Keratinocyte (primary cell): Measurements from ENCODE around the gene SLC6A8. TPM values are rescaled to one million over a fixed set of nuclear protein-coding genes. Genes with fewer than 3 reads are reported as not detected.
"Not testable (repeated sequence)": the region's sequence is repeated elsewhere in the genome, so short reads cannot be mapped to it uniquely, and the experiment has no call there.

Experiments
- DNase-seq: peaks from one replicate; pipeline ENCODE4 v3.0.0-alpha.2; 2011; ENCODE audit warnings: low read depth, missing footprints, low spot score
- FAIRE-seq: peaks from 2 replicates; lab custom pipeline; 2011; peaks lifted over from hg19 to GRCh38; lab: Jason Lieb, UNC
- H2AFZ ChIP-seq: 2 replicates; pipeline ENCODE4 v1.6.0; 2012; ENCODE audit warnings: low read length, control low read depth, inconsistent platforms; ENCODE audit not compliant: control insufficient read depth
- H3K27ac ChIP-seq: 2 replicates; pipeline ENCODE4 v1.5.1; 2011; ENCODE audit warnings: low read length; ENCODE audit not compliant: control insufficient read depth, insufficient read depth
- H3K27me3 ChIP-seq: 3 replicates; pipeline ENCODE4 v1.6.0; 2011; ENCODE audit warnings: low read length; ENCODE audit not compliant: control insufficient read depth, insufficient read depth; ENCODE audit errors: extremely low read depth
- H3K36me3 ChIP-seq, 2 experiments: 2 replicates in 1 of 2; 3 replicates in 1 of 2; pipeline ENCODE4 v1.5.1; 2011; ENCODE audit warnings: low read length in 2 of 2, mild to moderate bottlenecking in 1 of 2; ENCODE audit not compliant: control insufficient read depth in 2 of 2, insufficient read depth in 2 of 2; ENCODE audit errors: extremely low read depth in 1 of 2
- H3K4me1 ChIP-seq: 3 replicates; pipeline ENCODE4 v1.5.1; 2011; ENCODE audit warnings: low read length; ENCODE audit not compliant: control insufficient read depth, insufficient read depth; ENCODE audit errors: extremely low read depth
- H3K4me2 ChIP-seq: 3 replicates; pipeline ENCODE4 v1.6.0; 2011; ENCODE audit warnings: low read depth, low read length; ENCODE audit not compliant: control insufficient read depth, insufficient read depth; ENCODE audit errors: extremely low read depth
- H3K4me3 ChIP-seq, 3 experiments: fragments of 200-600 bp in 1 of 3; sonication (generic) in 1 of 3; 2 replicates in 2 of 3; 3 replicates in 1 of 3; pipeline ENCODE4 v1.5.1; 2011 to 2016; ENCODE audit warnings: low read length in 3 of 3, mild to moderate bottlenecking in 3 of 3, control low read depth in 2 of 3, inconsistent platforms in 1 of 3, low read depth in 1 of 3, mixed read lengths in 1 of 3, mixed run types in 1 of 3, moderate library complexity in 1 of 3; ENCODE audit not compliant: control insufficient read depth in 2 of 3, insufficient read depth in 2 of 3; ENCODE audit errors: extremely low read depth in 1 of 3
- H3K79me2 ChIP-seq: 2 replicates; pipeline ENCODE4 v1.6.0; 2012; ENCODE audit warnings: low read length; ENCODE audit not compliant: control insufficient read depth, insufficient read depth
- H3K9ac ChIP-seq: 3 replicates; pipeline ENCODE4 v1.6.0; 2011; ENCODE audit warnings: low read length; ENCODE audit not compliant: control insufficient read depth, insufficient read depth; ENCODE audit errors: extremely low read depth
- H3K9me1 ChIP-seq: 3 replicates; pipeline ENCODE4 v1.6.0; 2011; ENCODE audit warnings: low read length; ENCODE audit not compliant: control insufficient read depth, insufficient read depth; ENCODE audit errors: extremely low read depth
- H3K9me3 ChIP-seq: 2 replicates; pipeline ENCODE4 v1.5.1; 2012; ENCODE audit warnings: low read depth, low read length; ENCODE audit not compliant: control insufficient read depth
- H4K20me1 ChIP-seq: 3 replicates; pipeline ENCODE4 v1.6.0; 2011; ENCODE audit warnings: low read length; ENCODE audit not compliant: control insufficient read depth, insufficient read depth; ENCODE audit errors: extremely low read depth
- CTCF ChIP-seq, 3 experiments: IDR thresholded peaks in 1 of 3; conservative IDR thresholded peaks in 1 of 3; optimal IDR thresholded peaks in 1 of 3; 2 replicates in 2 of 3; 3 replicates in 1 of 3; pipeline versions ENCODE3 to v1.5.1; 2011; ENCODE audit warnings: low read length in 3 of 3, mild to moderate bottlenecking in 3 of 3, moderate library complexity in 2 of 3, control low read depth in 1 of 3, inconsistent platforms in 1 of 3; ENCODE audit not compliant: insufficient read depth in 2 of 3; ENCODE audit errors: extremely low read depth in 1 of 3
- EZH2 ChIP-seq: IDR thresholded peaks from one replicate; pipeline ENCODE4 v1.6.1; 2012; ENCODE audit warnings: inconsistent platforms, mild to moderate bottlenecking, low read length, moderate library complexity
- dilution Hi-C: fragments of 300-500 bp; cut with MboI; formaldehyde crosslinking; loops from one replicate; pipeline ENCODE4 v1.7.0; 2020; ENCODE audit warnings: low sequenced_read_pairs; ENCODE audit not compliant: extremely low pct_ligation_motif_present
- polyA plus RNA-seq, 5 experiments: library from polyadenylated mRNA; depleted of rRNA in 3 of 5; stranded (reverse) in 3 of 5; stranded (forward) in 1 of 5; unstranded in 1 of 5; fragments of >200 nt; gene quantifications; 1 replicate in 1 of 5; 2 replicates in 3 of 5; 3 replicates in 1 of 5; pipeline versions ENCODE4 v1.2.1 to v1.2.3, GENCODE V29; 2011 to 2012; ENCODE audit warnings: missing spikeins in 2 of 5, low read depth in 1 of 5, low replicate concordance in 1 of 5

SLC6A8 gene
- polyA plus RNA-seq, 1 donor (not counting 4 experiments of a cell fraction or from before 2014, with no cell fraction given), result 33.6 TPM

GRCh38 chrX:153728095-153728494 lies 40.4 kb downstream of the SLC6A8 start:
- Histone ChIP-seq H3K4me3 (no peak overlapping the region), H3K9me1 (no peaks in the 10 kb centered on the region), H3K9me3 (no peaks in the 10 kb centered on the region), H3K27ac (no peak overlapping the region), H3K27me3 (no peaks in the 10 kb centered on the region), H2AFZ (no peak overlapping the region), H4K20me1 (no peaks in the 10 kb centered on the region), H3K9ac (no peak overlapping the region), H3K4me2 (no peak overlapping the region), H3K79me2 (peaks cover 2% of the 10 kb centered on the region), H3K36me3 (no peaks in the 10 kb centered on the region), H3K4me1 (peaks cover 32% of the 10 kb centered on the region)
- TF ChIP-seq CTCF (optimal IDR thresholded peaks at IDR 0.05 in 1 of 3, IDR thresholded peaks at IDR 0.05 in 1 of 3, conservative IDR thresholded peaks at IDR 0.05 in 1 of 3; ENCODE audit: extremely low read depth in 1 of 3, insufficient read depth in 2 of 3, low read length in 3 of 3) (no peak), EZH2 (no peak)
- dilution Hi-C loops, result no loop called here
- FAIRE-seq (no peak), DNase-seq (no peak)

- no peaks in the 10 kb centered on the region for H3K79me2 ChIP-seq
- H3K9me1 ChIP-seq, result no peaks in the 10 kb centered on the region
- no peaks in the 10 kb centered on the region for H3K9me3 ChIP-seq
- dilution Hi-C loops, result no loop called here
- H4K20me1 ChIP-seq, result no peaks in the 10 kb centered on the region
- no peak overlapping the region for H3K4me2 ChIP-seq
- H3K27ac ChIP-seq, result no peak overlapping the region
- peaks cover 32% of the 10 kb centered on the region for H3K4me1 ChIP-seq
- H3K9ac ChIP-seq, result no peak overlapping the region
- TF ChIP-seq EZH2, result no peak
- TF ChIP-seq CTCF (optimal IDR thresholded peaks at IDR 0.05 in 1 of 3, IDR thresholded peaks at IDR 0.05 in 1 of 3, conservative IDR thresholded peaks at IDR 0.05 in 1 of 3; ENCODE audit: extremely low read depth in 1 of 3, insufficient read depth in 2 of 3, low read length in 3 of 3), result no peak
- no peaks in the 10 kb centered on the region for H3K36me3 ChIP-seq
- H2AFZ ChIP-seq, result no peak overlapping the region
- DNase-seq, result no peak
- H3K4me3 ChIP-seq, result no peak overlapping the region
- no peaks in the 10 kb centered on the region for H3K27me3 ChIP-seq
- no peak for FAIRE-seq
Observed at GRCh38 chrX:153728951-153729631, 41.4 kb downstream of the SLC6A8 start.

- H4K20me1 ChIP-seq, H3K79me2 ChIP-seq, H3K9me3 ChIP-seq, H2AFZ ChIP-seq, H3K9me1 ChIP-seq, H3K27ac ChIP-seq, DNase-seq, H3K4me3 ChIP-seq, H3K27me3 ChIP-seq, H3K36me3 ChIP-seq, dilution Hi-C loops, FAIRE-seq, H3K9ac ChIP-seq, H3K4me2 ChIP-seq: not testable (repeated sequence)
- H3K4me1 ChIP-seq, result peaks cover 28% of the 10 kb centered on the region
Observed at GRCh38 chrX:153730115-153730514, 42.4 kb downstream of the SLC6A8 start.
